DMS 273 (cell line): ENCODE data around the gene OR9A4.
"Not testable (repeated sequence)": the region's sequence is repeated elsewhere in the genome, so short reads cannot be mapped to it uniquely, and the experiment has no call there.

ENCODE experiments used
- DNase-seq: peaks from one replicate; lab custom pipeline; 2025; ENCODE audit not compliant: unreplicated experiment; lab: John Stamatoyannopoulos, UW

OR9A4 gene

GRCh38 chr7:141916099-141916498 lies at the start of gene OR9A4:
Gene OR9A4, plus strand, starts transcription at chr7:141916399. Its CDS starts 2,477 bp downstream, at chr7:141918876.
- DNase-seq: no peak

GRCh38 chr7:141866974-141867373 lies 49.2 kb upstream of the OR9A4 start:
- DNase-seq: no peak

- no peak for DNase-seq
Observed at GRCh38 chr7:141872931-141873330, 43.3 kb upstream of the OR9A4 start.

- DNase-seq: no peak
Observed at GRCh38 chr7:141874787-141875186, 41.4 kb upstream of the OR9A4 start.

GRCh38 chr7:141875453-141875852 lies 40.7 kb upstream of the OR9A4 start:
- DNase-seq: no peak

GRCh38 chr7:141876371-141876770 lies 39.8 kb upstream of the OR9A4 start:
- DNase-seq: no peak

GRCh38 chr7:141877365-141877764 lies 38.8 kb upstream of the OR9A4 start:
- no peak for DNase-seq

GRCh38 chr7:141880960-141881359 lies 35.2 kb upstream of the OR9A4 start:
- DNase-seq: no peak

GRCh38 chr7:141884539-141885225 lies 31.5 kb upstream of the OR9A4 start:
- DNase-seq: no peak

GRCh38 chr7:141889321-141889720 lies 26.9 kb upstream of the OR9A4 start:
- DNase-seq: no peak

GRCh38 chr7:141891336-141891735 lies 24.9 kb upstream of the OR9A4 start:
- DNase-seq: no peak

GRCh38 chr7:141899366-141899765 lies 16.8 kb upstream of the OR9A4 start:
- not testable (repeated sequence) for DNase-seq

GRCh38 chr7:141906285-141906684 lies 9.9 kb upstream of the OR9A4 start:
- DNase-seq: no peak

- no peak for DNase-seq
Observed at GRCh38 chr7:141911391-141911790, 4.8 kb upstream of the OR9A4 start.

GRCh38 chr7:141915565-141915964 lies 634 bp upstream of the OR9A4 start:
- DNase-seq: no peak

- no peak for DNase-seq
Observed at GRCh38 chr7:141920281-141920680, 4.1 kb downstream of the OR9A4 start.

GRCh38 chr7:141928146-141928844 lies 12.1 kb downstream of the OR9A4 start:
- DNase-seq: no peak

GRCh38 chr7:141928845-141929195 lies 12.6 kb downstream of the OR9A4 start:
- no peak for DNase-seq

- no peak for DNase-seq
Observed at GRCh38 chr7:141930211-141930610, 14.0 kb downstream of the OR9A4 start.

GRCh38 chr7:141941075-141941474 lies 24.9 kb downstream of the OR9A4 start:
- no peak for DNase-seq

- no peak for DNase-seq
Observed at GRCh38 chr7:141943846-141944245, 27.6 kb downstream of the OR9A4 start.

GRCh38 chr7:141944811-141945210 lies 28.6 kb downstream of the OR9A4 start:
- DNase-seq: no peak

GRCh38 chr7:141945356-141945755 lies 29.2 kb downstream of the OR9A4 start:
- DNase-seq: no peak
